ENCODE results near the gene AGR3.
"Not testable (repeated sequence)": the region's sequence is repeated elsewhere in the genome, so short reads cannot be mapped to it uniquely, and the experiment has no call there.

The AGR3 gene

GRCh38 chr7:16889851-16890415 lies 8.2 kb upstream of the AGR3 start:
- DNase-seq, result no peak

GRCh38 chr7:16889305-16889704 lies 7.5 kb upstream of the AGR3 start:
- DNase-seq, result no peak

- no peak for DNase-seq
These were observed 2.1 kb upstream of the AGR3 start for GRCh38 chr7:16883918-16884317.

- DNase-seq, result no peak
These were observed 1.2 kb downstream of the AGR3 start for GRCh38 chr7:16880554-16880953.

GRCh38 chr7:16879181-16879580 lies 2.6 kb downstream of the AGR3 start:
- DNase-seq, result no peak

GRCh38 chr7:16875861-16876260 lies 5.9 kb downstream of the AGR3 start:
- no peak for DNase-seq

GRCh38 chr7:16874066-16874465 lies 7.7 kb downstream of the AGR3 start:
- DNase-seq, result no peak

GRCh38 chr7:16867328-16867727 lies 14.5 kb downstream of the AGR3 start:
- no peak for DNase-seq

GRCh38 chr7:16853189-16853588 lies 28.6 kb downstream of the AGR3 start:
- DNase-seq, result not testable (repeated sequence)

GRCh38 chr7:16851829-16852228 lies 30.0 kb downstream of the AGR3 start:
- no peak for DNase-seq

- no peak for DNase-seq
These were observed 30.9 kb downstream of the AGR3 start for GRCh38 chr7:16850614-16851466.

GRCh38 chr7:16849296-16850148 lies 32.3 kb downstream of the AGR3 start:
- no peak for DNase-seq

- no peak for DNase-seq
These were observed 34.4 kb downstream of the AGR3 start for GRCh38 chr7:16847381-16847860.

- DNase-seq, result no peak
These were observed 35.1 kb downstream of the AGR3 start for GRCh38 chr7:16846601-16847165.

GRCh38 chr7:16845746-16846145 lies 36.0 kb downstream of the AGR3 start:
- no peak for DNase-seq

- no peak for DNase-seq
These were observed 40.1 kb downstream of the AGR3 start for GRCh38 chr7:16841681-16842080.

GRCh38 chr7:16840094-16840493 lies 41.7 kb downstream of the AGR3 start:
- DNase-seq, result no peak

- DNase-seq, result no peak
These were observed 42.1 kb downstream of the AGR3 start for GRCh38 chr7:16839646-16840045.

- no peak for DNase-seq
These were observed 42.9 kb downstream of the AGR3 start for GRCh38 chr7:16838891-16839290.

- DNase-seq, result no peak
These were observed 43.4 kb downstream of the AGR3 start for GRCh38 chr7:16838386-16838785.

- DNase-seq, result no peak
These were observed 45.3 kb downstream of the AGR3 start for GRCh38 chr7:16836481-16836880.

GRCh38 chr7:16833373-16833772 lies 48.4 kb downstream of the AGR3 start:
- no peak for DNase-seq

- DNase-seq, result no peak
These were observed 55.7 kb downstream of the AGR3 start for GRCh38 chr7:16826060-16826459.

All from activated CD4-positive, alpha-beta T cell treated with anti-CD3 and anti-CD28 coated beads for 1 hour (primary cell).